Head of caudate nucleus (tissue), 42 donors: Measurements from ENCODE around the gene SPATA16.
A peak's percentile ranks its signal among the peaks of the same experiment; 100 is the strongest.
"Not testable (repeated sequence)": the region's sequence is repeated elsewhere in the genome, so short reads cannot be mapped to it uniquely, and the experiment has no call there.

Experiments used
- DNase-seq, 42 donors: peaks; one replicate each; pipeline versions ENCODE4 v3.0.0 to v3.0.0-alpha.2; 2020 to 2021; ENCODE audit warnings: mixed read lengths in 7 of 42
- intact Hi-C: fragments of 100-400 bp; cut with DNase I; formaldehyde crosslinking; loops from one replicate; pipeline ENCODE4 v1.15.0; 2022

Gene SPATA16, protein sequence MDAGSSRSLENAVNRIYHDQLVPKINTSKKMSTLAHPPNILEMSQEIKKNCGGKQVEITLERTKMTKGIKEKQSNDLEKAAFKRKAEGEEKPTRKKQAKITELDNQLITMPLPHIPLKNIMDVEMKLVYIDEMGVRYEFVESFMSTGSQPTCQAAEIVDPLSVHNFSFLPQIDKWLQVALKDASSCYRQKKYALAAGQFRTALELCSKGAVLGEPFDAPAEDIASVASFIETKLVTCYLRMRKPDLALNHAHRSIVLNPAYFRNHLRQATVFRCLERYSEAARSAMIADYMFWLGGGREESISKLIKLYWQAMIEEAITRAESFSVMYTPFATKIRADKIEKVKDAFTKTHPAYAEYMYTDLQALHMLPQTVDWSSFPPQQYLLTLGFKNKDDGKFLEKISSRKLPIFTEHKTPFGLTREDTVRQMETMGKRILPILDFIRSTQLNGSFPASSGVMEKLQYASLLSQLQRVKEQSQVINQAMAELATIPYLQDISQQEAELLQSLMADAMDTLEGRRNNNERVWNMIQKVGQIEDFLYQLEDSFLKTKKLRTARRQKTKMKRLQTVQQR

DNA sequence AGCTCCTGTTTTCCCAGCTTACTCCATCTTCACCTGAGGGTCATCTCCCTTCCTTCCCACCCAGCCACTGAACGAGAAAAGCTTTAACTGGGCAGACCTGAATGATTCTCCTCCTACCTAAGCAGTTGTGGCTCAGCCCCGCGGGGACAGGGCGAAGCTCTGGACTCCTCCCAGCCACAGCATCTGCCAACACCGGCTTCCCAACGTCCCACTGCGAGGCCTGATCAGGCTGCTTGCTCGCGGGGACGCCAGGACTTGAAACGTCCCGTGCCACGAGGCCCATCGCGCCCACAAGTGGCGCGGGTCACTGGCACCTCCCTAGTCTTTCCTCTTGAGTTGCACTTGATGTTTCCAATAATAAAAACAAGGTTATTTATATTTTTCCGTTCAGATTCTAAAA, at the start of gene SPATA16:
TSS of gene SPATA16 (minus strand) at position 250 of the 400 bp plus-strand sequence. CDS start 23,504 bp downstream, outside the sequence.
- no peak for DNase-seq

DNA sequence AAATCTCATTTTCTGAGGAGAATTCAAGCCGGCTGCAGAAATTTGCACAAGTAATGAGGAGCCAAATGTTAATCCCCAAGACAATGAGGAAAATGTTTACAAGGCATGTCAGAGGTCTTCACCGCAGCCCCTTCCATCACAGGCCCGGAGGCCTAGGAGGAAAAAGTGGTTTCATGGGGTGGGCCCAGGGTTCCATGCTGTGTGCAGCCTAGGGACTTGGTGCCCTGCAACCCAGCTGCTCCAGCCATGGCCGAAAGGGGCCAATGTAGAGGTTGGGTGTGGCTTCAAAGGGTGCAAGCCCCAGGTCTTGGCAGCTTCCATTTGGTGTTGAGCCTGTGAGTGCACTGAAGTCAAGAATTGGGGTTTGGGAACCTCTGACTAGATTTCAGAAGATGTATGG, 42.0 kb upstream of the SPATA16 start:
- DNase-seq, intact Hi-C loops: not testable (repeated sequence)

More for the DNA sequence above, at the start of gene SPATA16:
- intact Hi-C loops, result no loop called here

DNA sequence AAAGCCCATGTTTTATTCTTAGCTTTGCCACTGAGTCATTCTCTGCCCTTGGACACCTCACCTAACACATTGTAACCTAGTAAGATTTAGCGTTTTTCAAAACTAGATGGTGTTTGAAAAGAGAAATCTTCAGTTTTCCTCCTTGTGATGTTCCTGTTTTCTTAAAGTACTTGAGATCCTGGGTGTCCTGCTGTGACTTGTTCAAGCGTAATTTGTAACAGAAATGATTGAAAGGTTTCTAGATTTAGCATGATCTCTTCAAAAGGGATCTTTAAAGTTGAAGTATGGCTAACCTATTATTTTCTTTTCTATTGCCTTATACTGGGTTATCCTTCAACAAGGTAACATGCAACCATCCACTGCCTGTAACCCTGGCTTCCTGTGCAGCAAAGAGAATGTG, 32.6 kb upstream of the SPATA16 start:
- intact Hi-C loops, result no loop called here

DNA sequence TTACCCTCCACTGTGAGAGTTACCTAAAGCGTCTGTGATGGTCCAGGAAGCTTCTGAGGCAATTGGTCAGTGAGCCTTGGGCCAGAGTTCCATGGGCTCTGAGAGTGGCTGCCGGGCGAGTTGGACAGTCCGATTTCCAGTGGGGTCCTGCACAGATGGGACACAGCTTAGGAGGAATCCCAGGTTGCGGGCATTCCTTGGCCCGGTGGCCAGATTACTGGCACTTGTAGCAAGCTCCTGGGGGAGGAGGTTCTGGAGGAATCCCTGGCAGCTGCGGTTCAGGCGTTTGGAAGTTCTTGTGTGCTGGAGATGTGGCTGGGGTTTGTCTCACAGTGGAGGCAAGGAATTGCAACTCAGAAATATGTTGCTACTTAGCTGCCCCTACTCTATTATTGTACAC, 18.1 kb upstream of the SPATA16 start:
- intact Hi-C loops, DNase-seq: not testable (repeated sequence)

More for the DNA sequence above, 32.6 kb upstream of the SPATA16 start:
- no peak for DNase-seq

DNA sequence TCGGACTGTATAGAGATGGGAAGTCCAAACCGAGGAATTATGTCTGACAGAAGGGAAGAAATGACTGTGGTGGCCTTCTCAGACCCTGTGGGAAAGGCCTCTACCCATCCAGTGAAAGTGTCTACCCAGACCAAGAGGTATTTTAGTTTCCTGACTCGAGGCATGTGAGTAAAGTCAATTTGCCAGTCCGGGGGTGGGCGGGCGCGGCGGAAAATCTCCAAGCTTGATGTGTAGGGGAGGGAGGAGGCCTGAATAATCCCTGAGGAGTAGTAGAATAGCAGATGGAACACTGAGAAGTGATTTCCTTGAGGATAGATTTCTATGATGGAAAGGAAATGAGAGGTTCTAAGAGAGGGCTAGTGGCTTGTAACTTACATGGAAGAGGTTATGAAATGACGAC, 15.5 kb upstream of the SPATA16 start:
- DNase-seq, result peak in 15 of 42 donors; percentile 4 to 43 (median 17)
- intact Hi-C loops, result not testable (repeated sequence)

DNA sequence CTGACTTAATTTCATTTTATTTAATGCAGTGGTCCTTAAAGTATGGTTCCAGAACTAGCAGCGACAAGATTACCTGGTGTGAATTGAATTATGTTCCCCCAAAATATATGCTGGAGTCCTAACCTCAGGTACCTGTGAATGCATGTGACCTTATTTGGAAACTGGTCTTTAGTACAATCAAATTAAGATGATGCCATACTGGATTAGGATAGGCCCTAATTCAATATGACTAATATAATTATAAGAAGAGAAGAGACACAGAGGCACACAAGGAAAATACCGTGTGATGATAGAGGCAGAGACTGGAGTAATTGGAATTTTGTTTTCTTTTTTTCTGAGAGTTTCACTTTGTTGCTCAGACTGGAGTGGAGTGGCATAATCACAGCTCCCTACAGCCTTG, 12.6 kb upstream of the SPATA16 start:
- intact Hi-C loops, result no loop called here

DNA sequence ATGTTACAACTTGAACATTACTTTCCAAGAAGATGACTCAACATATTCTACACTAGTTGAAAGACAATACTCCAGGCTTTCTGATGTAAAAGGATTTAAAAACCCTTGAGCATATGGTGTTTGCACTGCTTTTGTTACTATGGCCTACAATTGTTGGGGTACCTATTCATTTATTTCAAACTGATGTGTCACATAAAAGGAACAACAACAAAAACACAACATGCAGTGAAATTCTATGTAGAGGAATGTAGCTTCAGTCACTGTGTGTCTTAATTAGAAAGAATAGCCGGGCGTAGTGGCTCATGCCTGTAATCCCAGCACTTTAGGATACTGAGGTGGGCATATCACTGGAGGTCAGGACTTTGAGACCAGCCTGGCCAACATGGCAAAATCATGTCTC, 1.6 kb downstream of the SPATA16 start:
- intact Hi-C loops, result no loop called here
- no peak for DNase-seq

More for the DNA sequence above, 12.6 kb upstream of the SPATA16 start:
- DNase-seq, result no peak

DNA sequence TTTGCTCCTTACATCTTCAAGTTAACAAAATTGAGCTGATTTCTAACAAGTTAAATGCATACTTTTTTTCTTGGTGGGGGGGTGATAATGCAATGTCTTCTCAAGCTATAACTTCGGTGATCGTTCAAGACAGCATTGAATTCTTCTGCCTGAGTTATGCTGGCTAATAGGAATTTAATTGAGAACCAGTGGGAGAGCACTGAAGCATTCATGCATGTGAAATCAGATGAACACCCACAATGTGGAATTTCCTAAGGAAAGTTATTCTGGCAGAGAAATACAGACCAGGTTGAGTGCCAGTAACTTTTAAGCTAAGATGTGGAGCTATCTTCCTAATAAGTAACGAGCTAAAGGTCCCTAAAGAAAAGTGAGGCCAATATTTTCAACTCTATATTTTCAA, 3.0 kb downstream of the SPATA16 start:
- intact Hi-C loops, result no loop called here
- DNase-seq, result peak in 2 of 42 donors; percentile 3 to 11

DNA sequence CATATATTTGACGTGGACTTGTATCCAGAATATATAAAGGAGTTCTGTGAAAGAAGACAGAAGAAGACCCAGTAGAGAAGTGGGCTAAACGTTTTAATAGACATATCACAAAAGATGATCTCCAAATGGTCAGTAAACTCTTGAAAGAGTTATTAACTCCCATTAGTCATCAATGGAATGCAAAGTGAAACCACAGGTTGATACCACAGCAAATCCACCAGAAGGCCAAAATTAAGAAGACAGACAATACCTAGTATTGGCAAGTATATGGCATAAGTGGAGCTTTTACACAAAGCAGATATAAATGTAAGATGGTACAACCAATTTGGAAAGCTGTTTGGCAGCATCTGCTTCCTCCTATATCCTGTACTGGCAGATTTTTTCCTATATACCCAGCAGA, 6.0 kb downstream of the SPATA16 start:
- no peak for DNase-seq
- intact Hi-C loops, result no loop called here

DNA sequence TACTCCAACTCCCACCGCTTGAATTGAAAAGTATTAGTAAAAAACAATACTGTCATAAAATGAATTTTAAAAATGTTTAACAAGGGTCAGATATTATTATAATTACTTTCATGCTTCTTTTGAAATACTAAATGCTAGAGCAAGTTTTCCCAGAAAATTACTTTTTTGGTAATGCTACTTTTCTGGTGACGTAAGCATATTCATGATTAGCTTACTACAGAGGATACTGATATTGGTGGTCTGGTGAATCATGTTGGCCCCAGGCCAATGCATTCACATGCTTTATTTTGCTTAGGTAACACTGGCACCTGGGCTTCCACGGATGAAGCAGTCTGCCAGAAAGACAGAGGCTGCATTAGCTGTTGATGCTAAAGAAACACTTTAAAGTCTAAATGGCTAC, 12.4 kb downstream of the SPATA16 start:
- no peak for DNase-seq
- intact Hi-C loops, result no loop called here

DNA sequence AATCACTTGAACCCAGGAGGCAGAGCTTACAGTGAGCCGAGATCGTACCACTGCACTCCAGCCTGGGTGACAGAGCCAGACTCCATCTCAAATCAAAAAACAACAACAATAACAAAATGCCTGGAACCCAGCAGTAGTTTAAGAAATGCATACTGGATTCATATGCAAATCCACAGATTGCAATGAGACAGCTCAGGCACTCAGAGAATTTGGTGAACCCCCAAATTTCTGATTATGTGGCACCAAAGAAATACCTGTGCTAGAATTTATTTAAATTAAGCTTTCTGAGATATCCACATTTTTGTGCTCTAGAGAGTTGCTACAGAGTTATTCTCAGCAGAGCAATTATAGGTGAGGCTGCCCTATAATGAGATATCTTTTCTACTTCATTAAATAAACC, 29.7 kb downstream of the SPATA16 start:
- intact Hi-C loops, result no loop called here
- DNase-seq, result no peak

DNA sequence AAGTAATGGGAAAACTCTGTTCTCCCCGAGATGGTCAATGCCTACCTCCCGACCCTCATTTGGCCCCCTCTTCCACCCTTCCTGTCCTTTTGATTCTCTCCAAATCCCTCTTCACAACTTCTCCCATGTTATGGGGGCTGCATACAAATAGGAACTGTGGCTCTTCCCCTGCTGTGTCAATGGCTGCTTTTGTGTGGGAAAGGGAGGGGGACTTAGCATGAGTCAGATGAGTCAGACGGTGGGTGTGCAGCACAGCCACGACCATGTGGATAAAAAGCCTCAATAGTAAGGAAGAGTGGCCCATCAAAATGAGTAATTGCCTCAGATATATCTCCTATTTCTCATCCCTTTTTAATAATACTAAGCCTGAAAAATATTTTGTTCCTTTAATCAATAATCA, 31.9 kb downstream of the SPATA16 start:
- intact Hi-C loops, result no loop called here
- DNase-seq, result peak in 30 of 42 donors; percentile 3 to 72 (median 24)

DNA sequence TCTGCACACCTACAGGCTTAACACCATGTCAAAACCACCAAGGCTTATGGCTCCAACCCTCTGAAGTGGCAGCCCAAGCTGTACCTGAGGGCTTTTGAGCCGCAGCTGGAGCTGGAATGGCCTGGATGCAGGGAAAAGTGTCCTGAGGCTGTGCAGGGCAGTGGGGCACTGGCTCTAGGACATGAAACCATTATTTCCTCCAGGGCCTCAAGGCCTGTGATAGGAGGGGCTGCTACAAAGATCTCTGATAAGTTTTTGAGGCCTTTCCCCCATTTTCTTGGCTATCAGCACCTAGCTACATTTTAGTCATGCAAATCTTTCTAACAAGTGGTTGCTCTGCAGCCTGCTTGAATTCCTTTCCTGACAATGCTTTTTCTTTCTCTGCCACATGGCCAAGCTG, 37.6 kb downstream of the SPATA16 start:
- intact Hi-C loops, result no loop called here
- DNase-seq, result no peak

DNA sequence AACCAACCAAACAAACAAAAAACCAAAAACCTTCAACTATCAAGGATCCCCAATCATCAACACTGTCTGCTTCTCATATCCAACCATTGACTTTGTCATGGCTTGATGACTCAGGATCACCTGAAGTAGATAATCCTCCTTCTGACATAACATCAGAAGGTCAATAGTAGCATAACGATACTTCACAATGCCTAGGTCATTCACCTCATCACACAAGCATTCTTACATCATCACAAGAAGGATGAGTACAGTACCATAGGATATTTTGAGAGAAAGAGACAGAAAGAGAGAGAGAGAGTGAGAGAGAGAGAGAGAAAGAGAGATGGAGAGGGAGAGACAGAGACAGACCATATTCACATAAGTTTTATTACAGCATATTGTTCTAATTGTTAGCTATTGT, 42.1 kb downstream of the SPATA16 start:
- no peak for DNase-seq
- intact Hi-C loops, result no loop called here

DNA sequence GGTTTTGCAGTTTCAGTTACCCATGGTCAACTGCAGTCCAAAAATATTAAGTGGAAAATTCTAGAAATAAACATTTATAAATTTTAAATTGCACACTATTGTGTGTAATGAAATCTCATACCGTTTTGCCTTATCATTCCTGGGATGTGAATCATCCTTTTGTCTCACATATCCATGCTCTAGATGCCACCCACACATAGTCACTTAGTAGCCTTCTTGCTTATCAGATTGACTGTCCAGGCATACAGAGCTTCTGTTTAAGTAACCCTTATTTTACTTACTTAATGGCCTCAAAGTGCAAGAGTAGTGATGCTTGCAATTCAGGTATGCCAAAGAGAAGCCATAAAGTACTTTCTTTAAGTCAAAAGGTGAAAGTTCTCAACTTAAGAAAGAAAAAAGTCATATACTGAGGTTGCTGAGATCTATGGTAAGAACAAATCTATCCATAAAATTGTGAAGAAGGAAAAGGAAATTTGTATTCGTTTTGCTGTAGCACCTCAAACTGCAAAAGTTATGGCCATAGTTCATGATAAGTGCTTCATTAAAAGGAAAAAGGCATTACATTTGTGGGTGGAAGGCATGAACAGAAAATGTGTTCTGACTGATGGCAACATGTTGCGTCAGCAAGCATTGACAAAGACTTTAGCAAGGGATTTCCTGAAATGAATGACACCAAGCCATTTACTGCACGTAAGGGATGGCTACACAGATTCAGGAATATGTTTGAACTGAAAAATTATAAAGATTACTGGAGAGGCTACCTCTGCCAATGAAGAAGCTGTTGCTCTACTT, 43.8 kb downstream of the SPATA16 start:
- DNase-seq, result no peak
- intact Hi-C loops, result no loop called here

DNA sequence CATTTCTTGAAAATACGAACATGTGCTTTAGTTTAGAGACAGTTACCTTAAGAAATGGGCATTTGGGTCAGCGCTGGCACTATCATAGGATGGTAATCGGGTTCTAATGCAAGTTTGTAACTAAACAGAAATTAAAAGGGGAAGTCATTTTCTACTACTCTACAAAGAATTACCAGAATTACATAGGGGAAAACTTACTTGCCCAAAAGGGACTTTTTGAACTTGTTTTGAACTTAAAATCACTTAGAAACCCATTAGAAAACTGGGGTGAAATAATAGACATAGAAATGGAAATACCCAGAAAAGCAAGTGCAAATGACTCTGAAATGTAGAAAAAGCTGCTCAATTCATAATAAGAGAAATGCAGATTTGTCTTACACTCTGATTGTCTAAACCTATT, 44.9 kb downstream of the SPATA16 start:
- DNase-seq, result no peak

DNA sequence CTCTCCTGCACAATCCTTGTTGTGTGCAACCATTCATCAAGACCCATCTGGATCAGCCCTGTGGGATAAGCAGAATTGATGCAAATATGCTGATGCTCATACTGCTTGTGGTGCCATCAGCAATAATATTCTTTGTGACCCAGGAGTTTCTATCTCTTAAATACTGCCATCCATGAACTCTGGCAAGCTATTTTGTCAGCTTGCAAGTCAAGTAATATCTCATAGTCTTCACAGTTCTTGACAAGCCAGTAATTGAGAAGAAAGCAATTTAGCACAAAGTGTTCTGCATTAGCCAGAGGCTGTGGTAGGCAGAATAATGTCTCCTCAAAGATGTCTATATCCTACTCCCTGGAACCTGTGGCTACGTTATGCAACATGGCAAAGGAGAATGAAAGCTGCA, 49.0 kb downstream of the SPATA16 start:
- DNase-seq, result peak in 5 of 42 donors; percentile 6 to 41 (median 18)
- intact Hi-C loops, result no loop called here

More for the DNA sequence above, 44.9 kb downstream of the SPATA16 start:
- intact Hi-C loops, result no loop called here

DNA sequence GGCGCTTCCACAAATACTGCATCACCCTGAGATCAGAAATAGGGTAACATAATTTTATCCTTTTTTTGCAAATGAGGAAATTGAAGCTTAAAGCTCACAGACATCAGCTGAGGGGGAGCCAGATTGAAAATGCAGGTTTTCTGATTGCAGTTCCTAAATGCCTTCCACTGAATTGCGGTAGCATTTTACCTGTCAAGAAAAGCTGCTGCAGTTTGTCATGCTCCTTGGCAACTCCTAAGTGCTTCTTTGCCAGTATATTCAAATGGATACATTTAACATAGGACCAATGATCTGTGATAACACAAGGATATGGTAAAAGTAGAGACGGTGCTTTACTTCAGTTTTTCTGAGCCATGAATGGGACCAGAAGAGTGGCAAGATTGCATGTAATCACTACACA, 50.5 kb downstream of the SPATA16 start:
- intact Hi-C loops, result no loop called here
- peak in 3 of 42 donors; percentile 17 to 48 (median 18) for DNase-seq

DNA sequence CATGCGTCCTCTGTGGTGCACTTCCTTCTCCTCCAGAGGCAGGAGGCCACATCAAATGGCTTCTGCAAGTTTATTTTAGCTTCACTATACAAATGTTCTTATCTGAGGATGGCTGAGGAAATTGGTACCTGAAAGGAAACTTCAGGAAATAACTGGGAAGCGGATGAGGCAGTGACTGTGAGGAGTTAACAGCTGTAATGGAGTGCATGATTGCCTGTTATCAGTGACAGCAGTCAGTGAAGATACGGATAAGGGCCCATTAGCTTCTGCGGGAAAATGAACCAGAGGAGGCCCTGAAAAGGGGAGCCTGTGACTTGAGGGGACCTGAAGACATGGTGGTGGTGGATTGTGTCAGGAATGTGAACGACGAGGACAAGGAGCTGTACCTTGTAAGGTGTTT, 51.8 kb downstream of the SPATA16 start:
- no peak for DNase-seq
- intact Hi-C loops, result no loop called here

DNA sequence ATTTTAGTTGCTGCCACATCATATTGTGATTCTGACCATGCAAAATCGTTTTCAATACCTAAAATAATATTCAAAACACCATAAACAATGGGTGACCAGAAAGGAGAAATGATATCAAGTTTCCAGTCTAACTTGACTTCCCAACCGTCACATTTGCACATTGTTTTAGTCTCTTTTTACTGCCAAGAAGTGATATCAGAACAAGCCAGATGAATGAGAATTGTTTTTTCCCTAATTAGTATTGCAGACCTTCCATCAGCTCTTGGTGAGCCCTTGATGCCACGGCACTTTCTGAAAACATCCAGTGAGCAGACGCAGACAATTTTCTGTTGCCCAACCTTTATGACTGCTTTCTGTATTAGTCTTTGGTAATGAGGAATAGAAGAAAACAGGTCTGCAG, 62.5 kb downstream of the SPATA16 start:
- peak in 1 of 42 donors; percentile 31 for DNase-seq
- intact Hi-C loops, result no loop called here
